GM19438 (cell line): ENCODE data around the gene AR.
"Not testable (repeated sequence)": the region's sequence is repeated elsewhere in the genome, so short reads cannot be mapped to it uniquely, and the experiment has no call there.

Experiments used
- ATAC-seq: cut with Tn5 transposase; IDR thresholded peaks from one replicate; pipeline ENCODE4 v1.9.1; 2021; ENCODE audit warnings: low read depth; ENCODE audit not compliant: unreplicated experiment

AR gene

DNA sequence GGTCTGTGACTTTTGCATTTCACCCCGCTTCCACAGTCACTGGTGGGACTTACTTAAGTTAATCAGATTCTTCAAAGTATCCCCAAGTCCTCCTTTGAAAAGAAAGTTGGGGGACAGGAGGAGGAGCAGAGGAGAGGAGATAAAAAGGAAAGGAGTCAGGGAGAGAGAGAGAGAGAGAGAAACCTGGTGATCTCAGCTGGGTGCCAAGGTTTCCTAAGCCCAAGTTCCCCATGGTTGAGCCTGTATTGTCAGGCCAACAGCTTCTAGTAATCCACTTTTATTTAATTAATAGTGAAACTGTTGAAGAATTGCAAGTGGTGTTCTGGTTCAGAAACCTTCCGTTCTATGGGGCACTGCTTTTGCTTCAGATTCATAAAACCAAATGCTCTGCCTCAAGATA lies 91.6 kb downstream of the AR start:
- no peak for ATAC-seq

DNA sequence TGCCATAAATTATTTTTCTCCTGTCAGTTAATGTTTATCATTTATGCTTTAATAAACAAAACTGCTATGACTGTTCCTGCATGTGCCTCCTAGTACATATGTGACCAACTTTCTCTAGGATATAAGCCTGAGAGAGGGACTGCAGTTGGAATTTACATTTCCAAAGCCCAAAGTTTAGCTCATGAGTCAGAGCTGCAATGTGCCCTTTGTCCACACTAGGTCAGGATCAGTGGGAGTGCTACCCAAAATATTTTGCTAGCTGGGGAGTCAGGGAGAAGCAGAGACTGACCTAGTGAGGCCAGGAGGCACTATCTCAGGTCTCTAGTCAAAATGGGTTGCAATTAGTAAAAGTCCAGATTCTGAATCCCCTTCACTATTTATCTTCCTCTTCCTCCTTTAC lies 92.7 kb downstream of the AR start:
- no peak for ATAC-seq

DNA sequence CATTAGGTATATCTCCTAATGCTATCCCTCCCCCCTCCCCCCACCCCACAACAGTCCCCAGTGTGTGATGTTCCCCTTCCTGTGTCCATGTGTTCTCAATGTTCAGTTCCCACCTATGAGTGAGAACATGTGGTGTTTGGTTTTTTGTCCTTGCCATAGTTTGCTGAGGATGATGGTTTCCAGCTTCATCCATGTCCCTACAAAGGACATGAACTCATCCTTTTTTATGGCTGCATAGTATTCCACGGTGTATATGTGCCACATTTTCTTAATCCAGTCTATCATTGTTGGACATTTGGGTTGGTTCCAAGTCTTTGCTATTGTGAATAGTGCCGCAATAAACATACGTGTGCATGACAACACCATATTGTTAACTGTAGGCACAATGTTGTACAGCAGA lies 93.5 kb downstream of the AR start:
- not testable (repeated sequence) for ATAC-seq

DNA sequence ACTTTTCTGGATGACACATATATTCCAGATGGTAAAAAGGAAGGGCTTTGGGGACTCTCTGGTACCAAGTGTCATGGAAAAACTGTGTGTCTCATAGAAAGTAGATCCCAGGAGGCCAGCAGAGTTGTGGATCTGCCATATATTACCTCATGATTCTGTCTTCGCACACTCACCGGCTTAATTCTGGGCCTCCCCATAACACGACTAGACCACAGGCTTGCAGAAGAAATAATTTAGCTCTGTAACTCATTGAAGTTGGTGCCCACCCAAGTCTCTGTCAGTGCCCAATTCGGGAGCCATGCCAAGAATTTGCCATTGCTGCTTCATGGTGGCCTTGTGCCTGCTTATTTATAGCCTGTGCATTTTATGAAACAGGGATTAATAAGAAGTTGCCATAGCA lies 104.5 kb downstream of the AR start:
- ATAC-seq = no peak

DNA sequence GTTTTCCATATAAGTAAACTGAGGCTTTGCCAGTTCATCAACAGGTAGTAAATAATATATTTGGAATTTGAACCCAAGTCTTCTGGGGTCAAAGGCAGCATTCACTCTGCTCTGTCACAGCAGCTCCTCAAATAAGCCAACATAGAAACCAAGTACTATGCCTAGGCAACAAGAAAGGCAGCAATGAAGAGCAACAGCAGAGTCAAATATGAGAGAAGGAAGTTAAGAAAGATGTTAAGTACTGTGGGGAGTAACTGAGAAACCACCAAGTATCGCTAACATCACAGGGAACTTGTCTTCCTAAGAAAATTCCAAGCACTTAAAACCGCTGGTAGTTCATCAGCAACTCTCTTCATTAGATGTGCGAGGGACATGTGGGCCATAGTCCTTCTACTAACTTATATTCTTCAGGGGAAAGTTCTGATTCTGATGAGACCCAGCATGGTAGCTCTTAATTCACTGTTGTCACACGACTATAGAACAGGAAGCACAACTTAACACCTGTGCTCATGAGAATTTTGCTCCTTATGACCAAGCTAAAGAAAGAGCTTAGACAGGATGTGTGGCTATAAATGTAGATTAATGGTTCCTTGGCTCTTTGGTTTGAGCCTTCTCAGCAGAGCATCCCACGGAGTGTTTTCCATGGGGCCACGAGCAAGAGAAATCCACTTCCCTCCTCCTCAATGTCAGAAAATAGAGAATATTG lies 107.8 kb downstream of the AR start:
- no peak for ATAC-seq

DNA sequence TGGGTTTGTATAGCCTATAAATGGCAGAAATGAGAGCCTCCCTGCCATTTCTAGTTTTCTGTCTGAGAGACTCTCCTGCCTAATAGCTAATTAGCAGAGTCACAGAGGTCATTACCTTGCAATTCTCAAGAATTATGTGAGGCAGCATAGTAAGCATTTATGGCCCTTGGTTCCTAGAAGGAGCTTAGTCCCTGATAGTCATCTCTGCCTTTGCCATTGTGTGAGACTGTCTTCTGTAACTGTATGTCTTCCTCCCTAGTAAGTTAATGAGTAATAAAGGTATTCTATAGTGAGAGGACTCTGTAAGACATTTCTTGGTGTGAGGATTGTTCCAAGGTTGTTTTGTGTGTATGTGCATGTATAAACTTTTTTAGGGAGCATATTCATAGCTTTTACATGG lies 108.7 kb downstream of the AR start:
- ATAC-seq = no peak

DNA sequence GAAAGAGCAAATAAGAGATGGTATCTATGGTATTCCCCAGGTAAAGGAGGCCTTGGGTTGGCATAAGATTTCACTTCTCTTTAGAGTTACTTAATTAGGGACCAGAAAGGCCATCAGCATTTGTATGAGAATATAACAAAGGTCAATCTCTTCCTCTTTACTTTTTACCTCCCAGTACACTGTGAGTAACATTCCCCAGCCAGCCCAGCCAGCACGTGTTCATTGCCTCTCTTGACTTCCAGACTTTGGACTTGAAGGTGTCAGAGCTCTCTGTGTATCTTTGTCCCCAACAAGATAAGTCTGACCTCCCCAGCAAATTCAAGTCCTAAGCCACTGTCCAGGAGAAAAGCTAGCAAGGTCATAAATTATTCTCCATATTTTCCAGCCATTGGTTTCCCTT lies 110.5 kb downstream of the AR start:
- ATAC-seq = no peak

DNA sequence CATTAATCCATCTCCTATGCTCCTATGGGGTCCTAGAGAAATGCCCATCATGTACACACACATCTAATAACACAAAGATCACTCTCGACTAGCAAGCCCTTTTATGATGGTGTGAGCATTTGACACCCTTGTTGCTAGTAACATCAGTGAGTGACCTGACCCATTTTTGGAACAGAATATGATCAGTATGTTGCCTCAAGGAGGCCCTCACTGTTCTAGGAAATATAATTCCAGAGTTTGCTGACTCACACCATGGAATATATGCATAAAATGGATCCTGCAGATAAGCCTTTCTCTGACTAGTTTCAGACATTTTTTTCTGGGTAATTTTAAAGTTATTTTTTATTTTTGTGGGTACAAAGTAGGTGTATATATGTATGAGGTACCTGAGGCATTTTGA lies 121.8 kb downstream of the AR start:
- no peak for ATAC-seq

DNA sequence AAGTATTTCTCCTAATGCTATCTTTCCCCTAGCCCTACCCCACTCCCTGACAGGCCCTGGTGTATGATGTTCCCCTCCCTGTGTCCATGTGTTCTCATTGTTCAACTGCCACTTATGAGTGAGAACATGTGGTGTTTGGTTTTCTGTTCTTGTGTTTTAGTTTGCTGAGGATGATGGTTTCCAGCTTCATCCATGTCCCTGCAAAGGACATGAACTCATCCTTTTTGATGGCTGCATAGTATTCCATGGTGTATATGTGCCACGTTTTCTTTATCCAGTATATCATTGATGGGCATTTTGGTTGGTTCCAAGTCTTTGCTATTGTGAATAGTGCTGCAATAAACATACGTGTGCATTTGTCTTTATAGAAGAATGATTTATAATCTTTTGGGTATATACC lies 126.9 kb downstream of the AR start:
- not testable (repeated sequence) for ATAC-seq

DNA sequence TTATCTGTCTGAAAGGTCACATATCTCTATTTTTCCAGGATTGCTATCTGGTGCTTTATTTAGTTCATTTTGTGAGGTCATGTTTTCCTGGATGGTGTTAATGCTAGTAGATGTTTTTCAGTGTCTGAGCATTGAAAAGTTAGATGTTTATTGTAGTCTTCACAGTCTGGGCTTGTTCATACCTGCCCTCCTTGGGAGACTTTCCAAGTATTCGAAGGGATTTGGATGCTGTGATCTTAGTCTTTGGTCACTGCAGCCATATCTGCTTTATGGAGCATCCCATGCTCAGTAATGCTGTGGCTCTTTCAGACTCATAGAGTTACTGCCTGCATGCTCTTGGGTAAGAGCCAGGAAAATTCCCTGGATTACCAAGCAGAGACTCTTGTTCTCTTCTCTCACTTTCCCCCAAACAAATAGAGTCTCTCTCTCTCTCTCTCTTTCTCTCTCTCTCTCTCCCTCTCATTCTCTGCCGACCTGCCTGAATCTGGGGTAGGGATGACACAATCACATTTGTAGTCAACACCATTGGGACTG lies 130.0 kb downstream of the AR start:
- ATAC-seq = no peak

DNA sequence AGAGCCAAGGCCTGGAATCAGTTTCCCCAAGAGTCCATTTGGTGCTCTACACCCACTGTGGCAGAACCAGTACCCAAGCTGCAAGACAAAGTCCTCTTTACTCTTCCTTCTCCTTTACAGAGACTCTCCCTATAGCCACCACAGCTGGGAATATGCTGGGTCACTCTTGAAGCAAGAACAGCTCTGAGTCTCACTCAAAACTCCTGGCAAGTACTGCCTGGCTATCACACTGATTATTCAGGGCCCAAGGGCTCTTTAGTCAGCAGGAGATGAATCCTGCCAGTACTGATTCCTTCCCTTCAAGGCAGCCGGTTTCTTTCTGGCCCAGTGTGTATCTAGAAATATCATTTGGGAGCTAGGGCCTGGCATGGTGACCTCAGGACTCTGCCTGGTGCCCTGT lies 130.9 kb downstream of the AR start:
- no peak for ATAC-seq

DNA sequence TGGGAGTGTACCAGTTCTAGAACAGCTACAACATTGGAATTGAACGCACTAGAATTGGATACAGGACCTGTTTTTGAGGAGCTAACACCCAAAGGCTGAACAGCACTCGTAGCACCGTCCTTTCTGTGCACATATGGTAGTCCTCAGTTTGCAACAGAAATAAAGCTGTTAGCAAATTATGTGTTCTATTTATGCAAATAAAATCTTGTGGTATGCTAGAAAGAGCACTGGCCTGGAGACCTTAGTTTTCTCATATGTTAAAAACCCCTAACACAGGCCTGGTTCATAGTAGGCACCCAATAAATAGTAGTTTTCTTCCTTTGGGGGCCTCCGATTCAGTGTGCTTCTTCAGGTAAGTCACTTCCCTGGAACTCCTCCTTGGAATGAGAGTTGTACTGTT lies 140.3 kb downstream of the AR start:
- no peak for ATAC-seq

DNA sequence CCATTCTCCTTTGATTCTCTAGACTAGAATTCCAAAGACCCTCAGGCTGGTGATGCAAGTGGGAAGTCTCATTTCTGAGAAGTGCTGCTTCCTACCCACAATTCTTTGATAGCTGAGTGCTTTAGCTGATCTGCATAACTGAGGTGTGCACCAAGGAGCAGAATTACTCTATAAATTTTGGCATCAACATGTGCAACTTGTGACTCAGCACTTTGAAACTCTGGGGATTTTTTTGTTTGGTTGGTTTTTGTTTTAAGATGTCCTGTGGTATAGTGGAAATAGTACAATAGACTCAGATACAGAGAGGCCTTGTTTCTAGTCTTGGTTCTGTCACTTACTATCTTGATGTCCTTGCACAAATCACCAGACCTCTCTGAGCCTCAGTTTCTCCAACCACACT lies 148.4 kb downstream of the AR start:
- ATAC-seq = no peak

DNA sequence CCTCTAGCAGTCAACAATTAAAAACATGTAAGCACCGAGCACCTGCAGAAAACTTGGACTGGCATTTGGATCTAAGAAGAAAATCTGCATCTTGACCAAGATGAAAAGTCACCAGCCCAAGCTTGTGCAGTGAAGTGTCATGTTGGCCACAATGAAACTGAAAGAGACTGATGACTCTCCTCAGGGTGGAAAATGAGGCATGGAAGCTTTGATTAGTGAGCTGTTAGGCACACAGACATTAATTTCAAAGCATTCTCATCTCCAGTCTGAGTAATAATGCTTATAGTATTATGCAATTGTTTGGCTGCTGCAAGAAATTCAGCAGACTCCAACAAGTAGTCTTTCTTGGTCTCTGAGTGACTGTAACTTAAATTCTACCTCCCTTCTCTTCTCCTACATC lies 150.1 kb downstream of the AR start:
- ATAC-seq = no peak

DNA sequence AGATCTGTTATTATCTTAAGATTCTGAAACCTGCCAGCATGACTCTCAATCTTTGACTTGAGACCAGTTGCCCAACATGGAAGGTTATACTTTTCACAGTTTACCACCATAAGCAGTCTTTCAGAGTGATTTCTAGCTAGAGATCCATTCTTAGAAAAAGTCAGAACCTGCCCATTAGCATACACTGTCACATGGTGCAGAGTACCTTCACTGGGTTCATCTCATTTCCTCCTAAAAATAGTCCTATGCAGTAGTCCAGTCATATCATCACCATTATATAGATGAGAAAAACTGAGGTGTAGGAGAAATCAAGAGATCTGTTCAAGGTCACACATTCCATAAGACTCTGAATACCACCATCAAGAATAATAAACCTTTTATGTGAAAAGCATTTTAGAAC lies 153.6 kb downstream of the AR start:
- no peak for ATAC-seq

DNA sequence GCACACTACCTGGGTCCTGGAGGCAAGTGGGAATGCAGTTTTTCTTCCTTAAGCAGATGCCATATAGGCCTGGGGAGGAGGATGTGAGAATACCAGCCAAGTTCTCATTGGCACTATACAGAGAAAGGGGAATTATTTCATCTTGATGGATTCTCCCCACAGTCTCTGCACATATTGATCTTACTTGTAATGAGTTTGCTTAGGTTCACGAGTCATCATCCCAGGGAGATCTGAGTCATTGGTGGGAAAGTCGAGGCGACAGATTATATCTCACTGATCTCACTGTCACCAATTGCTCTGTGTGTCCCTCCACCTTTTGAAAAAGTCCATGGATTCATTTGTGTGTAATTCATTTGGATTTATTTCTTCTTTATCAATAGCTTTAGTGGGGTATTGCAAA lies 156.8 kb downstream of the AR start:
- ATAC-seq = no peak

DNA sequence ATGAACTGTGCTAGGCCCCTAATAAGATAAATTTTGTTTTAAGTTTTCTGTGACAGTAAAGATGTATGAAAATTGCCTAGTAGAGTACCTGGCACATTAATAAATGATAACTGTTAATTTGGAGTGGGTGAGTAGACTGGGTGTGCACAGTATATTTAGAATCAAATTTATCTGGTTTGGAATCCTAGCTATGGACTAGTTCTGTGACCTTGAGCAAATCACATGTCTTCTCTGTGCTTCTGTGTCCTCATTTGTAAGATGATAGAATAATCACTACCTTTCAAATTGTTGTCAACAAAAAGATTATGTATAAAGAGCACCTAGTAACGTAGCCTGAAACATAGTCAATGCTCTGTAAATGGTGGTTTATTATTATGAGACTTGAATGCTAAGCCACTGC lies 170.2 kb downstream of the AR start:
- no peak for ATAC-seq

DNA sequence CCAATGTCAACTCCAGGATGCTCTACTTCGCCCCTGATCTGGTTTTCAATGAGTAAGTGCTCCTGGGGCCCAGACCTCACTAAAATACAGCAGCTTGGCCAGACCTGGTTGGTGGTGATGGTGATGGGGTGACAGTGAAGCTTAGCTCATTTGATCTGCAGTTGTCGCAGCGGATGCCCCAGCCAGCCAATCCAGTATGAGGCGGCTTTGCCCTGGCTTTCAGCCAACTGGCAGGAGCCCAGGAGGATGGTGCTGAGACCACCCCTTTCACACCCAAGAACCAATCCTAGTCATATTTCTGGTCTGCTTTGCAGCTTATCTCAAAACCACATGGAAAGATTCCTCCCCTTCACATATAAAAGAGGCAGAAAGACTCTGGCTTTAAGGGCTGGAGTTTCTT lies 173.8 kb downstream of the AR start:
- no peak for ATAC-seq

DNA sequence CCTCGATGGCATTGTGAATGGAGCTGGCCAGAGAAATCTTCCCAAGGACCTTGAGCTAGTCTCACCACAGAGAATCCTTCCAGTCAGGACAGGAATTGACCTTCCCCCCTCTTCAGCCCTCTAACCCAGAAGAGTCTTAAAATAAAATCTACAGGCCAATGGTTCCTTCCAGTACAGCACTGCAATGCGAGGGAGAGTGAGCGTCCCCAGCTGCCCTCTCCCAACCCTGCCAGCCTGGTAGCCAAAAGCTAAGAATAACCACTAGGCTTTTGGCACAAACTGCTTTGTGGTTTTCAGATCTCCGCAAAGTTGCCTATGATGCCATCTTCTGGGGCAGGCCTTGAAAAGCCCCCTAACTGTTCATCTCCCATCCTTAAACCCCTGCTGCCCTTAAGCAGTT lies 175.1 kb downstream of the AR start:
- no peak for ATAC-seq

DNA sequence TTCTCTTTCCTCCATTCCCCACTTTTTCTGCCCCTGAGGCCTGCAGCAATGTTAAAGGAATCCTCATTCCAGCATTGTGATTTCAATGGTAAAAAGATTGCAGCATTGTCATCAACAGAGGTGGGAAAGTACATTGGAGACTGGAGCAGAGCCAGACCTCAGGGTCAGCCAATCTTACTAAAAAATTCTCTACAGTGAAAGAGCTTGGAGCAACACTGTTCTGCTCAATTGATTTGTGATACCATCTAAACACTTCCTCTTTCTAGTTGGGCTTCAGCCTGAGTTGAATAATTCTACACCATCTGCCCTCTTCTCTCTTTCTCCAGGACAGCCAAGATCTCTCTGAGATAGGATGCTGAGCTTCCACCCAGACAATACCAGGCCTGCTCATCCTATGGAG lies 176.5 kb downstream of the AR start:
- no peak for ATAC-seq

DNA sequence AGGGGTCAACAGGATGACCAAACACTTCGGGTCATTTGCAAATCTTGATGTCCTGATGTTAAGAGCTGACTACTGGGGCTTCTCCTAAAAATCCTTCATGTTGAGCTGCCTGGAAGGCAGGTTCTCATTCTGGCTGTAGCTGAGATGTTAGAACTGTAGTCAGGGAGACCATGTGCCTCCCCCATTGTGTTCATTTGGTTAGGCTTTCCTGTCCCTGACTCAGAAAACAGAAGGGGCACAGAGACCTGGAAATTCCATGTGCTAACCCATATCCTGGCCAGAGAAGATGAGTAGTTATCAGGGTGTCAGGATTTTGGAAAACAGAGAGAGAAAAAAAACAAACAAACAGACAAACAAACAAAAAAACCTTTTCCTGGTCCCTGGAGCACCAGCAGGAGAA lies 177.5 kb downstream of the AR start:
- ATAC-seq = no peak

DNA sequence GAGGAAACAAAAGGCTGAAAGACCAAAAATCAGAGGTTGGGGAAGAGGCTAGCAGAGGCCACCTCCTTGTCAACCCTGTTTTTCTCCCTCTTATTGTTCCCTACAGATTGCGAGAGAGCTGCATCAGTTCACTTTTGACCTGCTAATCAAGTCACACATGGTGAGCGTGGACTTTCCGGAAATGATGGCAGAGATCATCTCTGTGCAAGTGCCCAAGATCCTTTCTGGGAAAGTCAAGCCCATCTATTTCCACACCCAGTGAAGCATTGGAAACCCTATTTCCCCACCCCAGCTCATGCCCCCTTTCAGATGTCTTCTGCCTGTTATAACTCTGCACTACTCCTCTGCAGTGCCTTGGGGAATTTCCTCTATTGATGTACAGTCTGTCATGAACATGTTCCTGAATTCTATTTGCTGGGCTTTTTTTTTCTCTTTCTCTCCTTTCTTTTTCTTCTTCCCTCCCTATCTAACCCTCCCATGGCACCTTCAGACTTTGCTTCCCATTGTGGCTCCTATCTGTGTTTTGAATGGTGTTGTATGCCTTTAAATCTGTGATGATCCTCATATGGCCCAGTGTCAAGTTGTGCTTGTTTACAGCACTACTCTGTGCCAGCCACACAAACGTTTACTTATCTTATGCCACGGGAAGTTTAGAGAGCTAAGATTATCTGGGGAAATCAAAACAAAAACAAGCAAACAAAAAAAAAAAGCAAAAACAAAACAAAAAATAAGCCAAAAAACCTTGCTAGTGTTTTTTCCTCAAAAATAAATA lies 179.9 kb downstream of the AR start:
- ATAC-seq = no peak
